Fibroblast of skin of left quadriceps (primary cell): ENCODE measurements around the gene MRPL55.

Source experiments
- DNase-seq, 2 experiments: peaks; one replicate each; pipeline ENCODE4 v3.0.0-alpha.2; 2013; ENCODE audit warnings: low read depth in 2 of 2

MRPL55 gene

GRCh38 chr1:228101994-228102790, 6.9 kb downstream of the MRPL55 start:
- no peak for DNase-seq

- DNase-seq, result no peak
Observed at GRCh38 chr1:228101614-228101993, 7.5 kb downstream of the MRPL55 start.

GRCh38 chr1:228100822-228101613, 8.1 kb downstream of the MRPL55 start:
- DNase-seq, result no peak

GRCh38 chr1:228099331-228099732, 9.8 kb downstream of the MRPL55 start:
- no peak for DNase-seq

GRCh38 chr1:228098323-228098931, 10.7 kb downstream of the MRPL55 start:
- no peak for DNase-seq

GRCh38 chr1:228097333-228098081, 11.6 kb downstream of the MRPL55 start:
- DNase-seq, result no peak

GRCh38 chr1:228096416-228097332, 12.4 kb downstream of the MRPL55 start:
- no peak for DNase-seq

- DNase-seq, result no peak
Observed at GRCh38 chr1:228095938-228096337, 13.2 kb downstream of the MRPL55 start.

GRCh38 chr1:228095161-228095560, 13.9 kb downstream of the MRPL55 start:
- no peak for DNase-seq

- no peak for DNase-seq
Observed at GRCh38 chr1:228094432-228095016, 14.6 kb downstream of the MRPL55 start.

GRCh38 chr1:228093050-228093906, 15.8 kb downstream of the MRPL55 start:
- DNase-seq, result no peak

- no peak for DNase-seq
Observed at GRCh38 chr1:228092342-228093049, 16.6 kb downstream of the MRPL55 start.

- DNase-seq, result no peak
Observed at GRCh38 chr1:228091084-228091483, 18.0 kb downstream of the MRPL55 start.

GRCh38 chr1:228090613-228091081, 18.5 kb downstream of the MRPL55 start:
- no peak for DNase-seq

- no peak for DNase-seq
Observed at GRCh38 chr1:228089519-228090380, 19.3 kb downstream of the MRPL55 start.

GRCh38 chr1:228088586-228089498, 20.3 kb downstream of the MRPL55 start:
- no peak for DNase-seq
